H1 (cell line): Measurements from ENCODE around the gene ADAMTS17. TPM values are rescaled to one million over a fixed set of nuclear protein-coding genes. Genes with fewer than 3 reads are reported as not detected.

ENCODE experiments used
- CBX8 ChIP-seq: fragments of 300-800, 300-1000 bp; sonication (generic); IDR thresholded peaks from 2 replicates; pipeline ENCODE4 v1.7.1; 2016; ENCODE audit warnings: low read depth, low read length, borderline replicate concordance
- POU5F1 ChIP-seq: IDR thresholded peaks from 2 replicates; pipeline ENCODE4 v1.6.1; 2011; ENCODE audit warnings: low read depth, mild to moderate bottlenecking, low read length, moderate library complexity
- polyA plus RNA-seq, 7 experiments: library from polyadenylated mRNA; depleted of rRNA in 3 of 7; stranded (reverse) in 5 of 7; unstranded in 2 of 7; fragments of >200 nt in 5 of 7; fragments of 200-250 nt in 2 of 7; gene quantifications; 1 replicate in 5 of 7; 2 replicates in 1 of 7; 4 replicates in 1 of 7; pipeline versions ENCODE4 v1.2.1 to v1.2.3, GENCODE V29; 2011 to 2013; ENCODE audit warnings: missing spikeins in 2 of 7, mixed read lengths in 2 of 7
- total RNA-seq: library from RNA; stranded (reverse); fragmentation: NEBNext Ultra II Directional; extraction: Animal tissue kit (Norgen Biotek cat#: 25700); gene quantifications from 2 replicates; pipeline ENCODE4 v1.2.1, GENCODE V29; 2021

The ADAMTS17 gene
- total and polyA plus RNA-seq, 2 of the 8 experiments (the other 6 are each of a cell fraction or from before 2014, with no cell fraction given) = 0.51 to 1.7 TPM

DNA sequence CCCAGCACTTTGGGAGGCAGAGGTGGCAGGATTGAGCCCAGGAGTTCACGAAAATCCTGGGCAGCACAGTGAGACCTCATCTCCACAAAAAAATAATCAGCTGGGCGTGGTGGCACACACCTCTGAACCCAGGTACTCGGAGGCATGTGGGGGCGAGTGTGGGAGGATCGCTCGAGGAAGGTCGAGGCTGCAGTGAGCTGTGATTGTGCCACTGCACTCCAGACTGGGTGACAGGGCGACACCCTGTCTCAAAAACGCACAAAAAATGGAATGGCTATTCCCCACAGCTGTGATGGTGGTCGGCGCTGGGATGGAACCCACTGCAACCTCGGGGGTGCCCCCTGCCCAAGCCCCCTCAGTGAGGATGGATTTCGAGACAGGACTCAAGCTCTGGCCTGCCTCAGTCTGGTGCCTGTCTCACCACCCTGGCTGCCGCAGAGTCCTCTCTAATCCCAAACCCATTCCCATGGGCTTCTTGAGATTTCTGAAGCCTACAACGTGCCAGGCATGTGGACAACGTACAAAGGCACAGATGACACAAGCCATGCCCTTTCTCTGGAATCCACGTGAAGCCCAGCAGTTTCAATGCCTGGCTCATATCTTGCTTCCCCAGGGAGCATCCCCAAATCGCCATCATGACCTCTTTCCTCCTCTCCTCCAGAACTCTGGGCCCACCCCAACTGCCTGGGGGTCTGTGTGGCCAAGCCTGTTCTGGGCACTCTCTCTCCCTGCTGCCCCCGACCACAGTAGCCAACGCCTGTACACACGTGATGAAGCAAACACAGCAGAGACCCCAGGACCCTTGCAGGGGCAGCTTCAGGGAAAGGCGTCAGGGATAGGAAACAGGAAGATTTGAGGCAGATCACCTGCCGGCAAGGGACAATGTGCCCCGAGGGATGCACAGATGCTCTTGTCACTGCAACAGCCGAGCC lies 32.4 kb downstream of the ADAMTS17 start (continued):
- TF ChIP-seq CBX8 (no peak), POU5F1 (no peak)
